B cell (primary cell): ENCODE data around the gene ADRA2A. TPM values are rescaled to one million over a fixed set of nuclear protein-coding genes. Genes with fewer than 3 reads are reported as not detected.

Source experiments
- ATAC-seq: fragments of 200-7000 bp; cut with Tn5 transposase; one replicate; pipeline ENCODE4 v1.10.0; 2021; ENCODE audit warnings: low read depth, mild to moderate bottlenecking, moderate number of reproducible peaks, moderate library complexity
- CTCF ChIA-PET: fragments of 350-600 bp; sonication (Branson Sonifier 250); formaldehyde crosslinking; loops from one replicate; lab custom pipeline; 2021; ENCODE audit warnings: antibody characterized with exemption, inconsistent platforms; lab: Charles Lee
- POLR2A ChIA-PET: fragments of 350-600 bp; sonication (Branson Sonifier 250); formaldehyde crosslinking; loops from one replicate; lab custom pipeline; 2021; ENCODE audit warnings: antibody characterized with exemption; lab: Charles Lee
- DNase-seq: peaks from one replicate; pipeline ENCODE4 v3.0.0; 2013
- H2AFZ ChIP-seq: 2 replicates; pipeline ENCODE4 v1.6.1; 2012; ENCODE audit warnings: mild to moderate bottlenecking, low read depth, low read length; ENCODE audit not compliant: insufficient read depth, poor library complexity, severe bottlenecking
- H3K27ac ChIP-seq, 2 donors: 1 replicate in 1 of 2; 2 replicates in 1 of 2; pipeline ENCODE4 v1.5.1; 2012 to 2013; ENCODE audit warnings: low read length in 2 of 2, mild to moderate bottlenecking in 2 of 2, moderate library complexity in 1 of 2
- H3K27me3 ChIP-seq, 4 experiments: fragments of 200-600 bp in 1 of 4; sonication (generic) in 1 of 4; replicated peaks in 1 of 4; 1 replicate in 2 of 4; 2 replicates in 2 of 4; pipeline versions ENCODE4 v1.6.1 to v1.7.0; 2013 to 2016; ENCODE audit warnings: low read length in 3 of 4, mild to moderate bottlenecking in 2 of 4, mixed read lengths in 1 of 4, moderate library complexity in 1 of 4; ENCODE audit not compliant: insufficient read depth in 4 of 4, control insufficient read depth in 3 of 4; ENCODE audit errors: control extremely low read depth in 1 of 4
- H3K36me3 ChIP-seq, 2 experiments: replicated peaks in 1 of 2; 1 replicate in 1 of 2; 2 replicates in 1 of 2; pipeline versions ENCODE4 v1.6.1 to v1.7.1; 2013; ENCODE audit warnings: low read length in 1 of 2; ENCODE audit not compliant: insufficient read depth in 2 of 2, control insufficient read depth in 1 of 2; ENCODE audit errors: control extremely low read depth in 1 of 2, extremely low read depth in 1 of 2
- H3K4me1 ChIP-seq, 2 donors: fragments of 200-600 bp in 1 of 2; sonication (generic) in 1 of 2; 1 replicate in 1 of 2; 2 replicates in 1 of 2; pipeline versions ENCODE4 v1.5.1 to v1.6.1; 2013 to 2017; ENCODE audit warnings: low read length in 2 of 2; ENCODE audit not compliant: control insufficient read depth in 2 of 2, insufficient read depth in 2 of 2
- H3K4me2 ChIP-seq: replicated peaks from 2 replicates; pipeline ENCODE3; 2012; ENCODE audit warnings: mild to moderate bottlenecking, low read depth, low read length; ENCODE audit not compliant: poor library complexity, severe bottlenecking
- H3K4me3 ChIP-seq, 5 experiments: fragments of 200-600 bp in 1 of 5; sonication (generic) in 1 of 5; 1 replicate in 3 of 5; 2 replicates in 2 of 5; pipeline versions ENCODE4 v1.5.1 to v1.7.0; 2011 to 2016; ENCODE audit warnings: low read length in 4 of 5, mild to moderate bottlenecking in 4 of 5, low read depth in 2 of 5, control low read depth in 1 of 5, moderate library complexity in 1 of 5; ENCODE audit not compliant: insufficient read depth in 1 of 5; ENCODE audit errors: control extremely low read depth in 1 of 5, extremely low read depth in 1 of 5
- H3K79me2 ChIP-seq: fragments of 200-600 bp; sonication (generic); one replicate; pipeline ENCODE4 v1.6.0; 2016; ENCODE audit warnings: low read length; ENCODE audit not compliant: control insufficient read depth, insufficient read depth
- H3K9ac ChIP-seq: fragments of 200-600 bp; sonication (generic); 2 replicates; pipeline ENCODE4 v1.6.1; 2017; ENCODE audit warnings: mild to moderate bottlenecking, low read length, moderate library complexity
- H3K9me3 ChIP-seq, 3 donors: one replicate each; pipeline versions ENCODE4 v1.6.1 to v1.7.1; 2013; ENCODE audit warnings: low read length in 2 of 3; ENCODE audit not compliant: control insufficient read depth in 2 of 3, insufficient read depth in 1 of 3; ENCODE audit errors: control extremely low read depth in 1 of 3
- H4K20me1 ChIP-seq: 2 replicates; pipeline ENCODE4 v1.6.0; 2012; ENCODE audit warnings: mild to moderate bottlenecking, low read length; ENCODE audit not compliant: insufficient read depth, control insufficient read depth, poor library complexity, severe bottlenecking
- H3K27ac Mint-ChIP-seq: one replicate; pipeline ENCODE4 v1.8.0; 2021; ENCODE audit warnings: mixed read lengths
- H3K27me3 Mint-ChIP-seq: one replicate; pipeline ENCODE4 v1.8.0; 2021; ENCODE audit warnings: mixed read lengths
- H3K4me1 Mint-ChIP-seq: one replicate; pipeline ENCODE4 v1.8.0; 2021; ENCODE audit warnings: mixed read lengths
- H3K4me3 Mint-ChIP-seq: one replicate; pipeline ENCODE4 v1.8.0; 2021; ENCODE audit warnings: mixed read lengths
- H3K9me3 Mint-ChIP-seq: one replicate; pipeline ENCODE4 v1.8.0; 2022; ENCODE audit warnings: mixed read lengths; ENCODE audit not compliant: insufficient read depth
- CTCF ChIP-seq: fragments of 200-600 bp; IDR thresholded peaks from one replicate; pipeline ENCODE4 v1.8.0; 2022; ENCODE audit warnings: antibody characterized with exemption, mild to moderate bottlenecking
- EZH2 ChIP-seq: IDR thresholded peaks from 2 replicates; pipeline ENCODE4 v1.6.1; 2012; ENCODE audit warnings: borderline replicate concordance, low read depth, mild to moderate bottlenecking, moderate library complexity, low read length; ENCODE audit not compliant: insufficient read depth, poor library complexity, severe bottlenecking
- WGBS: methylation state at CpG from one replicate; pipeline ENCODE4 v1.1.5; 2013; ENCODE audit warnings: missing lambda C conversion rate; ENCODE audit not compliant: insufficient coverage; 5-methylcytosine and 5-hydroxymethylcytosine counted together
- intact Hi-C: fragments of 100-400 bp; cut with micrococcal nuclease; formaldehyde crosslinking; loops from one replicate; pipeline ENCODE4 v1.10.0; 2022
- polyA plus RNA-seq: library from polyadenylated mRNA; depleted of rRNA; stranded (reverse); fragments of >200 nt; gene quantifications from 2 replicates; pipeline ENCODE4 v1.2.3, GENCODE V29; 2012
- total RNA-seq, 2 donors: library from RNA; stranded (reverse); fragments of 120-200 nt in 1 of 2; gene quantifications; 1 replicate in 1 of 2; 2 replicates in 1 of 2; pipeline versions ENCODE4 v1.2.3 to v1.2.4, GENCODE V29; 2013 to 2022

The ADRA2A gene
- total and polyA plus RNA-seq, 2 donors (not counting 1 experiment from before 2014, with no cell fraction given) = 0.01 TPM; not detected in 1

- Histone ChIP-seq H3K27me3 (peaks cover 0 to 48% (median 23%) of the 10 kb centered on the region in 4 experiments), H3K4me1 (peaks cover 24 to 33% of the 10 kb centered on the region in 2 donors), H2AFZ (no peak overlapping the region), H4K20me1 (no peaks in the 10 kb centered on the region), H3K27ac (no peak overlapping the region), H3K9me3 (peaks cover 0 to 22% (median 0%) of the 10 kb centered on the region in 3 donors), H3K9ac (no peak overlapping the region), H3K4me3 (no peak overlapping the region), H3K79me2 (no peaks in the 10 kb centered on the region), H3K36me3 (no peaks in the 10 kb centered on the region), H3K4me2 (no peak overlapping the region)
- Mint-ChIP-seq H3K27me3 (peaks cover 58% of the 10 kb centered on the region), H3K4me3 (peak overlapping the region; percentile 59), H3K27ac (no peak overlapping the region), H3K4me1 (peaks cover 18% of the 10 kb centered on the region), H3K9me3 (peaks cover 2% of the 10 kb centered on the region)
- intact Hi-C loops = no loop called here
- ChIA-PET CTCF (no interaction called here), POLR2A (no interaction called here)
- no peak for TF ChIP-seq EZH2
- WGBS = 100% methylated on average over 2 of the region's 5 CpGs
- ATAC-seq (no peak), DNase-seq (no peak)
These were observed 3.0 kb downstream of the ADRA2A start for GRCh38 chr10:111079781-111080180.

GRCh38 chr10:111080224-111080623 lies 3.4 kb downstream of the ADRA2A start:
- Mint-ChIP-seq H3K27me3 (peaks cover 54% of the 10 kb centered on the region), H3K27ac (no peak overlapping the region), H3K4me3 (peak overlapping the region; percentile 44), H3K9me3 (peaks cover 4% of the 10 kb centered on the region), H3K4me1 (peaks cover 18% of the 10 kb centered on the region)
- H3K9me3 ChIP-seq = peaks cover 0 to 22% (median 0%) of the 10 kb centered on the region in 3 donors
- peaks cover 0 to 44% (median 19%) of the 10 kb centered on the region in 4 experiments for H3K27me3 ChIP-seq
- intact Hi-C loops = no loop called here
- no peak overlapping the region for H2AFZ ChIP-seq
- DNase-seq (no peak), ATAC-seq (no peak)
- no peak for TF ChIP-seq EZH2
- TF ChIP-seq CTCF = no peak
- H3K4me1 ChIP-seq = peaks cover 24 to 29% of the 10 kb centered on the region in 2 donors
- no peak overlapping the region for H3K4me3 ChIP-seq
- H3K27ac ChIP-seq = no peak overlapping the region
- no peaks in the 10 kb centered on the region for H3K79me2 ChIP-seq
- no peak overlapping the region for H3K4me2 ChIP-seq
- no peaks in the 10 kb centered on the region for H3K36me3 ChIP-seq
- 100% methylated on average over 1 of the region's 2 CpGs for WGBS
- no peak overlapping the region for H3K9ac ChIP-seq
- no peaks in the 10 kb centered on the region for H4K20me1 ChIP-seq
- ChIA-PET POLR2A (no interaction called here), CTCF (no interaction called here)
